GM12872 (cell line): Measurements from ENCODE around the gene STPG3.

Source experiments
- CTCF ChIP-seq: IDR thresholded peaks from 3 replicates; pipeline ENCODE4 v1.5.1; 2011; ENCODE audit warnings: low read depth, mild to moderate bottlenecking, low read length, moderate library complexity; ENCODE audit not compliant: insufficient read depth

Gene STPG3

GRCh38 chr9:137297966-137298365 is 46.9 kb downstream of the STPG3 start:
- no peak for TF ChIP-seq CTCF

- no peak for TF ChIP-seq CTCF
These were observed 47.5 kb downstream of the STPG3 start for GRCh38 chr9:137298401-137299202.

GRCh38 chr9:137299203-137299565 is 48.1 kb downstream of the STPG3 start:
- TF ChIP-seq CTCF: 0 out of 3 replicates have a peak, but pooled peaks have one; percentile 23

- no peak for TF ChIP-seq CTCF
These were observed 48.9 kb downstream of the STPG3 start for GRCh38 chr9:137299938-137300337.

GRCh38 chr9:137300567-137301080 is 49.5 kb downstream of the STPG3 start:
- no peak for TF ChIP-seq CTCF

GRCh38 chr9:137301081-137301947 is 50.2 kb downstream of the STPG3 start:
- no peak; the same call in 2 of the 3 replicates for TF ChIP-seq CTCF

- no peak for TF ChIP-seq CTCF
These were observed 51.0 kb downstream of the STPG3 start, which contains the start of gene NRARP for GRCh38 chr9:137302118-137302448. Gene NRARP (minus strand): TSS chr9:137302271. CDS start chr9:137301928, 343 bp downstream.
